Left kidney (tissue), 8 donors: Measurements from ENCODE around the gene COL3A1. TPM values are rescaled to one million over a fixed set of nuclear protein-coding genes. Genes with fewer than 3 reads are reported as not detected.
A peak's percentile ranks its signal among the peaks of the same experiment; 100 is the strongest.

ENCODE experiments used
- DNase-seq: peaks from one replicate; pipeline ENCODE4 v3.0.0-alpha.2; 2013
- long read RNA-seq, 8 donors: transcript quantifications; one replicate each; lab custom pipeline, GENCODE V29; 2026
- polyA plus RNA-seq: library from polyadenylated mRNA; unstranded; fragments of 120-200 nt; gene quantifications from one replicate; pipeline ENCODE4 v1.2.1, GENCODE V29; 2013; ENCODE audit not compliant: insufficient read length

Gene COL3A1
- polyA plus RNA-seq = 914 TPM
- long read RNA-seq, donor 1, full-length matches to known transcripts = 218 of 733 reads
- long read RNA-seq, donor 1, partial matches to known transcripts = 449 of 733 reads
- long read RNA-seq, donor 1, other reads (novel, unspliced or antisense) = 66 of 733 reads
- long read RNA-seq, donor 2, full-length matches to known transcripts = 206 of 638 reads
- long read RNA-seq, donor 2, partial matches to known transcripts = 405 of 638 reads
- long read RNA-seq, donor 2, other reads (novel, unspliced or antisense) = 27 of 638 reads
- long read RNA-seq, donor 3, full-length matches to known transcripts = 135 of 532 reads
- long read RNA-seq, donor 3, partial matches to known transcripts = 390 of 532 reads
- long read RNA-seq, donor 3, other reads (novel, unspliced or antisense) = 7 of 532 reads
- long read RNA-seq, donor 4, transcript COL3A1-205 (2 exons, 628 nt) = major isoform, 18 of 42 reads
- long read RNA-seq, donor 4, partial matches to known transcripts = 24 of 42 reads
- long read RNA-seq, donor 4, other reads (novel, unspliced or antisense) = 0 of 42 reads
- long read RNA-seq, donor 5, full-length matches to known transcripts = 117 of 657 reads
- long read RNA-seq, donor 5, partial matches to known transcripts = 518 of 657 reads
- long read RNA-seq, donor 5, other reads (novel, unspliced or antisense) = 22 of 657 reads
- long read RNA-seq, donor 6, full-length matches to known transcripts = 206 of 785 reads
- long read RNA-seq, donor 6, partial matches to known transcripts = 538 of 785 reads
- long read RNA-seq, donor 6, other reads (novel, unspliced or antisense) = 41 of 785 reads
- long read RNA-seq, donor 7, full-length matches to known transcripts = 193 of 715 reads
- long read RNA-seq, donor 7, partial matches to known transcripts = 494 of 715 reads
- long read RNA-seq, donor 7, other reads (novel, unspliced or antisense) = 28 of 715 reads
- long read RNA-seq, donor 8, full-length matches to known transcripts = 62 of 185 reads
- long read RNA-seq, donor 8, partial matches to known transcripts = 118 of 185 reads
- long read RNA-seq, donor 8, other reads (novel, unspliced or antisense) = 5 of 185 reads

DNA sequence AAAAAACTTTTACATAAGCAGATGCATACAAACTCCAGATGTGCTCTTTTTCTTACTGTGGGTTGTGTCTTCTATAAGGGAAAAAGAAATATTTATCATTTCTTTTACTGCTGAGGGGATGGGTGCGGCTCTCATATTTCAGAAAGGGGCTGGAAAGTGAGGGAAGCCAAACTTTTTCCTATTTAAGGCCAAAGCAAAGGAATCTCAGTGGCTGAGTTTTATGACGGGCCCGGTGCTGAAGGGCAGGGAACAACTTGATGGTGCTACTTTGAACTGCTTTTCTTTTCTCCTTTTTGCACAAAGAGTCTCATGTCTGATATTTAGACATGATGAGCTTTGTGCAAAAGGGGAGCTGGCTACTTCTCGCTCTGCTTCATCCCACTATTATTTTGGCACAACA is at the start of gene COL3A1:
Gene COL3A1, plus strand, starts transcription at position 210 of the 400 bp plus-strand sequence. Its CDS starts 117 bp downstream, at position 327.
- peak; percentile 59 for DNase-seq

- DNase-seq = no peak
Measured at GRCh38 chr2:188928643-188929042, 45.5 kb upstream of the COL3A1 start.

GRCh38 chr2:188931361-188931760 is 42.8 kb upstream of the COL3A1 start:
- DNase-seq = no peak

DNA sequence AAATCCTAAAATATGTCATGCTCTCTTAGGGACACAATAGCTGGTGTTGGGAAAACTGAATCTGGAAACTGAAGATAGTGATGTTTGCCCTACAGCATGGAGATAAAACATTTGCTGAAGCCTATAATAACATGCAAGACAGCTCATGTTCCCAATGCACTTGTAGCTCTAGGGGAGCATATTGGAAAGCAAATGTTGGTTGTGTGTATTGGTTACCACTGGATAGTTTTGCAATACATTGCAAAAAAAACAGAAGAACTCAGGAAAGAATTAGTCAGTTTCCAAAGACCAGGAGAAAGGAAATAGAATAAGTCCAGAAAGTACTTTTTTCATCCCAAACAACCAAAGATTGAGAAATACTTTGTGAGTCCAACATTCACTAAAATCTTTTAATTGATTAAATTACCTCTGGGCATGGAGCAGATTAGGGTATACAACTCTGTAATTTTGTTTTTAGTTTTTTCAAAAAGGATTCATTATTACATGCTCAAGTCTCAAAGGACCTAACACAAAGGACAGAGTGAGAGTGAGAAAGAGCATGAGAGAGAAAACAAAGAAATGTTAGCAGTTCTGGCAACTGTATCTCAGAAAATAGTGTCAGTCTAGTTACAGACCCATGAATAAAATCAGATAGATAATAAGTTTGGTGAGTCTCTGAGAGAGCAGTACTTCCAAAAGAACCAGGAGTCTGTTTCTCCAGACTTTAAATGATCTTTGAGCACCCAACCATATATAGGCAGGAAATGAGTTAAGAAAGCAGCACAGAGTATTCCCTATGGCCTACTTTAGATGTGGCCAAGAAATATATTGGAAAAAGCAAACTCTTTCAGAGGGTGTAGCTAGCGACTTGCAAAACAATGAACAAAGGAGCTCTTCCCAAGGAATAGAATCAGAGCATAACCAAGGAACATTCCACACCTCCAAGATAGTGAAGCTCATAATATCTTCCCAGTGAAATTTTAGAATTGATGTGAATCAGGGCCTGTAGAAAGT is 36.6 kb upstream of the COL3A1 start:
- DNase-seq = no peak

- DNase-seq = peak; percentile 37
Measured at GRCh38 chr2:188940171-188940570, 34.0 kb upstream of the COL3A1 start.

GRCh38 chr2:188944442-188944841 is 29.7 kb upstream of the COL3A1 start:
- DNase-seq = no peak

DNA sequence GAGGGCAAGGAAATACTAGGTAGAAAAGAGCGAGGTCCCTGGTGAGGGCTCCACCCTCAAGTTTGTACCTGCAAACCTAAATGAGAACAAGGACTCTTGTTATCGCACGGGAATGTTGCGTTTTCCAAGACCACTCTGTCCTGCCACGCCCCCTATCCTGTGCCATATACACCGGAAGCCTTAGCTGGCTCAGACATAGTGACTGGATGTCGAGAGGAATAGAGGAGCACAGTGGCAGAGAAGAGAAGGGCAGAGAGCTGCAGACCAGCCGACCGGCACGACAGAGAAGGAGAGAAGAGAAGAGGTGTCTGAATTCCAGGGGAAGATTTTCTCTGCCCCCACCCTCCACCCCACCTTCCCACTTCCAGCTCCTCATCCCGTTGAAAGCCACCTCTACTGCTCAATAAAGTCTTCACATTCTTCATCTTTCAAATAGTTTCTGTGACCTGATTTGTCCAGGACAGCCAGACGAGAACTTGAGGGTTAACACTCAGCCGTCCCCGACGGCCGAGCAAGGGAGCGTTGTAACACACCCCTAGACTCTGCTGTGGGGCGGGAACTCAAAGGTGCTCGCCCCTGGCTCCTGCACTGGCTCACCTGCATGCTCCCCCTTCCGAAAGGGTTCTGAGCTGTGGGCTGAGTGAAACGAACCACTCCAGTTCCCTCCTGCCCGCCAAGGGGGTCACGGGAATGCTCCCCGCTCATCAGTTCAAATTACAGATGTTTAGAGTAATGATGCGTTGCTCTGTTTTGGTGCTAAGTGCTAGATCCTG is 24.9 kb upstream of the COL3A1 start:
- no peak for DNase-seq

GRCh38 chr2:188952901-188953300 is 21.3 kb upstream of the COL3A1 start:
- no peak for DNase-seq

GRCh38 chr2:188956290-188956689 is 17.9 kb upstream of the COL3A1 start:
- no peak for DNase-seq

DNA sequence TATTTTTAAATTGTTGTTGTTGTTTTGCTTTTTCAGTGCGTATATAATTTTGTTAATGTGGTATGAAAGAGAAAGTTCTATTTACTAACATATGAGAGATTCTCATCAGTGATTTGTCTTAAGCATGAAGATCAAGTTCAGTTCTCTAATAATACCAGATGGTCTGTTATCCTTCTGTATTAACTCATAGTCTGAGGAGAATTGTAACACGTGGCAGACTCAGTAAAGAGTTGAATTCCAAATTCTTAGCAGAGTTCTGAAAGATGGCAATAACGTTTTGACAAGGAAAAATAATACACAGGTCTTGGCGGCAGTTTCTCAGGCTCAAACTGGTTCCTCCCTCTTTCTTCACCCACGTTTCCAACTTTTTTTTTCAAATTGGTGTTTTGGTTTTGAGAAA is 17.2 kb upstream of the COL3A1 start:
- DNase-seq = no peak

GRCh38 chr2:188957646-188958045 is 16.5 kb upstream of the COL3A1 start:
- DNase-seq = no peak

- no peak for DNase-seq
Measured at GRCh38 chr2:188963741-188964140, 10.4 kb upstream of the COL3A1 start.

GRCh38 chr2:188964976-188965546 is 9.1 kb upstream of the COL3A1 start:
- no peak for DNase-seq

DNA sequence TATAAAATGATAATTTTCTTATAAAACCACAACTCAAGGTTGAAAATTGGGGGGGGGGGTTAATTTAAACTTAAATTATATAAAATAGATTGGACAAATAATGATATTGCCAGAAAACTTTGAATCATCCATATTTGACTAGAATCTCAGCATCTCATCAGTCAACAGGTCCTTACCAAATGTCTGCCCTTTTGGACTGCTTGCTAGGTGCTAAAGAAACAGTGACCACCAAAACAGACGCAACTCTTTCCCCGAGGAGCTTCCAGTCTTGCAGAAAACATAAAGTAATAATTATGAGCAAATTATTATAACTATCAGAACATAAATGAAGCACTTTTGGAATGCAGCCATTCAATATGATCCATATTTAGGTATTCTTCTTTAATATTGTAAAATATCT is 8.6 kb upstream of the COL3A1 start:
- DNase-seq = no peak

- no peak for DNase-seq
Measured at GRCh38 chr2:188966079-188966571, 8.0 kb upstream of the COL3A1 start.

- no peak for DNase-seq
Measured at GRCh38 chr2:188966728-188967440, 7.3 kb upstream of the COL3A1 start.

DNA sequence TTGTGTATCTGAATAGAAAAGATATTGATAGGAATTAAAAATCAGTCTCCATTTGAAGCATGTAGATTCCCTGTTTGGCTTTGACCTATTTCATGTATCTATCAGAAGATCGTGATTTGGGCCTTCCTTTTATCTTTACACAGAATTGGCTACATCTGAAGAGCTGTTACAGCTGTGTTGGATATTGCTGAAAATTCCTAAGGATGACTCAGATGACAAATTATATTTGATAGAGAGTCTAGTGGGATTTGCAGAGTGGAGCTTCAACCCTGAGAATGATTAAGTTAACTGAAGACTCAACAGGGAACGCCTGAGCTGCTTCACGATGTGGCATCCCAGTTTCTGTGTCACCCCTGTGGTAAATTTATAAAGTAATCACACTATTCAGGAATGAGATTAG is 4.9 kb upstream of the COL3A1 start:
- no peak for DNase-seq

DNA sequence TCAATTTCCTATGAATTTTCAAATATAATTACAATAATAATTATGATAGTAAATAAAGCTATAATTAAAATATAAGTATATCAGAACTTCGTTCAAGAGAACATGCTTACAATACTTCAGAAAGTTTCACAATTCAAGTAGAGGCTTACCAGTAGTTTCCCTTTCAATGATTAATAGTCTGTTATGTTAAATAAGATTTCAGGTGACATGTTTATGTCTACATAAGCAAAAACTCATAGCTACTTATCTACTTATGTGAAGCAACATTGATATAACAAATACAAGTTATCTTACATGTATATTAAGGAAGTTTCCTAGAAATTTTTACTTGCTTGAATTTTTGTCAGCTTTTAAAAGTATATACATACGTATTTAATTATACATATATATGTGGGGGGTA is 4.5 kb upstream of the COL3A1 start:
- no peak for DNase-seq

GRCh38 chr2:188970211-188970610 is 4.0 kb upstream of the COL3A1 start:
- DNase-seq = no peak
